RKO (cell line): ENCODE measurements around the gene MYDGF.

Experiments
- DNase-seq: peaks from one replicate; pipeline ENCODE4 v3.0.0-alpha.2; 2016; ENCODE audit warnings: low spot score

The MYDGF gene

GRCh38 chr19:4640247-4641000, 29.7 kb downstream of the MYDGF start:
- DNase-seq: no peak

- peak; percentile 43 for DNase-seq
Measured at GRCh38 chr19:4639531-4640246, 30.5 kb downstream of the MYDGF start.

- DNase-seq: peak; percentile 93
Measured at GRCh38 chr19:4638828-4639530, 31.2 kb downstream of the MYDGF start, which contains the start of gene TNFAIP8L1. TNFAIP8L1 (plus strand) TSS chr19:4639516; CDS start chr19:4651870, 12,354 bp downstream.

- DNase-seq: no peak
Measured at GRCh38 chr19:4638317-4638716, 31.8 kb downstream of the MYDGF start.

GRCh38 chr19:4636761-4637160, 33.4 kb downstream of the MYDGF start:
- no peak for DNase-seq

- peak; percentile 52 for DNase-seq
Measured at GRCh38 chr19:4636151-4636717, 33.9 kb downstream of the MYDGF start.

- no peak for DNase-seq
Measured at GRCh38 chr19:4635754-4636116, 34.4 kb downstream of the MYDGF start.

GRCh38 chr19:4633140-4633967, 36.8 kb downstream of the MYDGF start:
- peak; percentile 87 for DNase-seq

GRCh38 chr19:4624733-4625362, 45.3 kb downstream of the MYDGF start:
- peak; percentile 66 for DNase-seq

GRCh38 chr19:4624301-4624700, 45.8 kb downstream of the MYDGF start:
- no peak for DNase-seq

- DNase-seq: no peak
Measured at GRCh38 chr19:4622695-4623421, 47.3 kb downstream of the MYDGF start.

- DNase-seq: no peak
Measured at GRCh38 chr19:4620675-4621074, 49.5 kb downstream of the MYDGF start.

- no peak for DNase-seq
Measured at GRCh38 chr19:4619668-4620294, 50.4 kb downstream of the MYDGF start.

- DNase-seq: no peak
Measured at GRCh38 chr19:4618019-4618418, 52.1 kb downstream of the MYDGF start.

GRCh38 chr19:4613254-4613751, 56.8 kb downstream of the MYDGF start:
- DNase-seq: no peak

- DNase-seq: no peak
Measured at GRCh38 chr19:4609878-4610511, 60.1 kb downstream of the MYDGF start.
